T-cell (primary cell): ENCODE results near the gene ADGRG6. TPM values are rescaled to one million over a fixed set of nuclear protein-coding genes. Genes with fewer than 3 reads are reported as not detected.

Experiments
- ATAC-seq, 4 experiments: fragments of 200-7000 bp in 3 of 4; fragments of 150-1000 bp in 1 of 4; cut with Tn5 transposase; replicated peaks in 1 of 4; 1 replicate in 3 of 4; 2 replicates in 1 of 4; pipeline ENCODE4 v1.10.0; 2021; ENCODE audit warnings: moderate library complexity in 3 of 4, mild to moderate bottlenecking in 2 of 4, moderate number of reproducible peaks in 1 of 4
- CTCF ChIA-PET, 2 donors: fragments of 300-600 bp; sonication (Branson Sonifier 250); formaldehyde crosslinking; loops; one replicate each; lab custom pipeline; 2022; ENCODE audit warnings: antibody characterized with exemption in 2 of 2; lab: Charles Lee
- POLR2A ChIA-PET, 2 donors: fragments of 300-600 bp; sonication (Branson Sonifier 250); formaldehyde crosslinking; loops; one replicate each; lab custom pipeline; 2022; ENCODE audit warnings: antibody characterized with exemption in 2 of 2; lab: Charles Lee
- DNase-seq, 35 experiments: peaks; one replicate each; pipeline versions ENCODE4 v3.0.0 to v3.0.0-alpha.2; 2013 to 2023
- H3K27ac ChIP-seq: one replicate; pipeline ENCODE4 v1.5.1; 2013; ENCODE audit warnings: low read length
- H3K27me3 ChIP-seq, 2 experiments: replicated peaks in 1 of 2; 1 replicate in 1 of 2; 2 replicates in 1 of 2; pipeline versions ENCODE4 v1.6.1 to v1.7.0; 2013; ENCODE audit warnings: low read length in 1 of 2, mixed read lengths in 1 of 2; ENCODE audit not compliant: control insufficient read depth in 2 of 2, insufficient read depth in 2 of 2; ENCODE audit errors: extremely low read depth in 1 of 2
- H3K36me3 ChIP-seq, 2 donors: 1 replicate in 1 of 2; 2 replicates in 1 of 2; pipeline versions ENCODE4 v1.6.1 to v1.7.0; 2013; ENCODE audit warnings: low read length in 1 of 2; ENCODE audit not compliant: control insufficient read depth in 2 of 2, insufficient read depth in 1 of 2; ENCODE audit errors: extremely low read depth in 1 of 2
- H3K4me1 ChIP-seq, 2 experiments: 1 replicate in 1 of 2; 2 replicates in 1 of 2; pipeline versions ENCODE4 v1.6.1 to v1.7.0; 2013; ENCODE audit warnings: low read length in 2 of 2, mixed read lengths in 1 of 2; ENCODE audit not compliant: insufficient read depth in 2 of 2, control insufficient read depth in 1 of 2; ENCODE audit errors: extremely low read depth in 1 of 2
- H3K4me3 ChIP-seq, 2 donors: 1 replicate in 1 of 2; 2 replicates in 1 of 2; pipeline versions ENCODE4 v1.5.1 to v1.7.0; 2013; ENCODE audit warnings: mild to moderate bottlenecking in 2 of 2, low read length in 1 of 2, moderate library complexity in 1 of 2; ENCODE audit not compliant: control insufficient read depth in 1 of 2; ENCODE audit errors: extremely low read depth in 1 of 2
- H3K9me3 ChIP-seq: 2 replicates; pipeline ENCODE4 v1.7.0; 2013
- H3K27ac Mint-ChIP-seq, 2 donors: one replicate each; pipeline ENCODE4 v1.8.0; 2020 to 2021; ENCODE audit warnings: mild to moderate bottlenecking in 2 of 2, mixed read lengths in 2 of 2
- H3K27me3 Mint-ChIP-seq, 2 donors: one replicate each; pipeline ENCODE4 v1.8.0; 2021 to 2022; ENCODE audit warnings: mixed read lengths in 2 of 2
- H3K36me3 Mint-ChIP-seq: one replicate; pipeline ENCODE4 v1.8.0; 2021; ENCODE audit warnings: mixed read lengths
- H3K4me1 Mint-ChIP-seq, 3 donors: one replicate each; pipeline ENCODE4 v1.8.0; 2020 to 2022; ENCODE audit warnings: mixed read lengths in 3 of 3, mild to moderate bottlenecking in 1 of 3
- H3K4me3 Mint-ChIP-seq, 3 donors: one replicate each; pipeline ENCODE4 v1.8.0; 2020 to 2022; ENCODE audit warnings: mild to moderate bottlenecking in 3 of 3, mixed read lengths in 3 of 3, moderate library complexity in 3 of 3
- H3K9me3 Mint-ChIP-seq, 3 donors: one replicate each; pipeline ENCODE4 v1.8.0; 2020 to 2022; ENCODE audit warnings: mixed read lengths in 3 of 3
- WGBS: methylation state at CpG from one replicate; pipeline ENCODE4 v1.1.5; 2013; ENCODE audit warnings: missing lambda C conversion rate; ENCODE audit not compliant: insufficient coverage; 5-methylcytosine and 5-hydroxymethylcytosine counted together
- total RNA-seq, 35 experiments: library from RNA in 6 of 35; stranded (reverse) in 6 of 35; fragments of 120-200 nt in 1 of 35; gene quantifications; one replicate each; pipeline versions ENCODE4 v1.2.1 to v1.2.4 and lab custom pipeline; 2013 to 2026

ADGRG6 gene
- total RNA-seq, 5 donors from 2014 or later (not counting 1 experiment from before 2014, with no cell fraction given) = 0.51 to 0.89 (median 0.61) TPM

DNA sequence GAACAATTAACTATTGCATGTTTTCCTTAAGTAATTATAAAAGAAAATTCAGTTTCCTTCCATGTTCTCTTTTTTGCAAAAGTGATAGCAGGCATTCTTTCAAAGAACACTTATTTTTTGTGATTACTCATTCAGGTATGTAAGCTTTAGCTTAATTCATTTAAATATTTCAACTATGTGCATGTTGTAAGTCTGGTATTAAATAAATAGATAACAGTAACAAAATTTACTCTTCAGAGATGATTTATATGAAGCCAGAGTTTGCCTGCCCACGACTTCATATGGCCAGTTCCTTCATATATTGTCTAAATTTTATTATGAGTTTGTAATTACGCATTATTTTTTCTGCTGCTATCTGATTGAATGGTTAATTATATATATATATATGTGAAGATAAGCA, 110.9 kb downstream of the ADGRG6 start:
- no peak overlapping the region for H3K4me3 ChIP-seq
- ChIA-PET POLR2A (no interaction called here), CTCF (no interaction called here)
- H3K4me3 Mint-ChIP-seq = no peak overlapping the region
- no peaks in the 10 kb centered on the region for H3K27me3 ChIP-seq
- H3K4me1 Mint-ChIP-seq = peaks cover 18 to 22% (median 22%) of the 10 kb centered on the region in 3 donors
- H3K4me1 ChIP-seq = peaks cover 0 to 10% of the 10 kb centered on the region in 2 experiments
- H3K27ac ChIP-seq = no peak overlapping the region
- no peaks in the 10 kb centered on the region for H3K36me3 Mint-ChIP-seq
- H3K9me3 Mint-ChIP-seq = no peaks in the 10 kb centered on the region
- no peak for DNase-seq
- WGBS = no CpG with 5 or more reads among the region's 2 CpGs
- no peaks in the 10 kb centered on the region for H3K36me3 ChIP-seq
- peaks cover 0 to 7% of the 10 kb centered on the region in 2 donors for H3K27me3 Mint-ChIP-seq
- no peak overlapping the region for H3K27ac Mint-ChIP-seq
- no peak for ATAC-seq
- H3K9me3 ChIP-seq = no peaks in the 10 kb centered on the region

- ChIA-PET POLR2A (no interaction called here), CTCF (no interaction called here)
- Histone ChIP-seq H3K9me3 (no peaks in the 10 kb centered on the region), H3K4me3 (no peak overlapping the region), H3K27ac (no peak overlapping the region), H3K36me3 (no peaks in the 10 kb centered on the region), H3K27me3 (no peaks in the 10 kb centered on the region), H3K4me1 (peaks cover 0 to 7% of the 10 kb centered on the region in 2 experiments)
- DNase-seq (no peak), ATAC-seq (no peak)
- no peaks in the 10 kb centered on the region for H3K9me3 Mint-ChIP-seq
- H3K27ac Mint-ChIP-seq = no peak overlapping the region
- no peak overlapping the region for H3K4me3 Mint-ChIP-seq
- H3K4me1 Mint-ChIP-seq = peaks cover 13 to 18% (median 17%) of the 10 kb centered on the region in 3 donors
- H3K27me3 Mint-ChIP-seq = peaks cover 0 to 11% of the 10 kb centered on the region in 2 donors
- no peaks in the 10 kb centered on the region for H3K36me3 Mint-ChIP-seq
These were observed 111.3 kb downstream of the ADGRG6 start for GRCh38 chr6:142413111-142413510.

DNA sequence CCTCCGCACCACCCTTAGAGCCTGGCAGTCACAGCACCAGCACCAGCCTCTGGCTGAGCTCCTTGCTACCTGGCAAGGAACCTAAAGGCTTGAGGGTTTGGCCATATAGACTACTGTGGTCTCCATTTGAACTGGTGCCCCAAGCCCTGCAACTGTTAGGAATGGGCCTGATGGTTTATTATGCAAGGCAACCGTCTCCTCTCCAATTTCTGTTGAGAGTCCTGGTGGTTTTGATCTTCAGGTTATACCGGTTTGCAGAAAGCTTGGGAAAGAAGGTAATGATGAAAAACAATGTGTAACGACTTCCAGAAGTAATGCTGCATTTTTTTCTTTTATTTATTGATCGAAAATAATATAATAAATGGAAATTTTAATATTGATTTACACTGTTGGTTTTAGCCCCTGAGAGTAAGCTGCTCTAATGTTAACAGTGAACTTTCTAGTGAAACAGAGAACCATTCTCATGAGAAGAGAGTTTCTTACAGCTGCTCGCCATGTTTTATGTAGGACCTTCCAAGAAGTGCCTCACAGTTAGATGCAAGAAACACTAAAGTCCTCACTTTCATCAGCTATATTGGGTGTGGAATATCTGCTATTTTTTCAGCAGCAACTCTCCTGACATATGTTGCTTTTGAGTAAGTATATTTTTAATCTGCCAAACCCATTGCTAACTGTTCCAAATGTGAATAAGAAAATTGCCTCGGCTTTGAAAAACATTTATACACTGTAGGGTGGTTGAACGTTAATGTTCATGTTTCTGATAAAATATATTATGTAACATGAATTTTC, 112.8 kb downstream of the ADGRG6 start:
- Mint-ChIP-seq H3K4me3 (no peak overlapping the region), H3K4me1 (peaks cover 2 to 6% (median 5%) of the 10 kb centered on the region in 3 donors), H3K27ac (no peak overlapping the region), H3K9me3 (no peaks in the 10 kb centered on the region), H3K36me3 (no peaks in the 10 kb centered on the region), H3K27me3 (peaks cover 0 to 11% of the 10 kb centered on the region in 2 donors)
- ATAC-seq (no peak), DNase-seq (no peak)
- no peak overlapping the region for H3K4me3 ChIP-seq
- no peaks in the 10 kb centered on the region for H3K36me3 ChIP-seq
- 100% methylated on average over 2 of the region's 8 CpGs for WGBS
- H3K9me3 ChIP-seq = no peaks in the 10 kb centered on the region
- no peaks in the 10 kb centered on the region for H3K27me3 ChIP-seq
- ChIA-PET CTCF (interaction anchor here in 1 of 2 donors (0.8 kb wide), 1 partner anchor 1153 kb away, joined by 3 read pairs; no protein-coding TSS in a partner anchor), POLR2A (no interaction called here)
- H3K27ac ChIP-seq = no peak overlapping the region
- H3K4me1 ChIP-seq = no peaks in the 10 kb centered on the region

- Histone ChIP-seq H3K4me3 (no peak overlapping the region), H3K9me3 (no peaks in the 10 kb centered on the region), H3K4me1 (no peaks in the 10 kb centered on the region), H3K27me3 (no peaks in the 10 kb centered on the region), H3K36me3 (no peaks in the 10 kb centered on the region), H3K27ac (no peak overlapping the region)
- DNase-seq = no peak
- ChIA-PET POLR2A (no interaction called here), CTCF (no interaction called here)
- no peak for ATAC-seq
- no peaks in the 10 kb centered on the region for H3K9me3 Mint-ChIP-seq
- H3K4me1 Mint-ChIP-seq = peaks cover 0 to 5% (median 2%) of the 10 kb centered on the region in 3 donors
- H3K36me3 Mint-ChIP-seq = no peaks in the 10 kb centered on the region
- 0% methylated on average over 1 of the region's 3 CpGs for WGBS
- peaks cover 0 to 13% of the 10 kb centered on the region in 2 donors for H3K27me3 Mint-ChIP-seq
- H3K4me3 Mint-ChIP-seq = no peak overlapping the region
- no peak overlapping the region for H3K27ac Mint-ChIP-seq
These were observed 114.4 kb downstream of the ADGRG6 start for GRCh38 chr6:142416179-142416578.

DNA sequence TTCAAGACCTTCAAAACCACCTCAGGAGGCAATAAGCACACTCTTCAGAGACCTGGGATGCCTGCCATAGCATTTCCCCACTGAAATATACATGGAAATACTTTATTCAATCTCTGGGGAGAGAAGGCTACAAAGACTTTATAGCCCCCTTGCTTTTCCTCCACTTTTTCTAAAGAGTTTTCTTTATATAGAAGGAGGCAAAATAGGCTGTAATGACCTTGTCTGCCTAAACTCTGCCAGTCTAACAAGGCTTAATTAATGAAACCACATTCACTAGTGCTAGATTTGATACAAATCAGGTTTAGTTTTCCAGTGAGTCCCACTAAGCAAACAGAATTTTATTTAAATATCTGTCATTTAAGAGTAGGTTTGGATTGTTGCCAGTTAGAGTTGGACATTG, 114.9 kb downstream of the ADGRG6 start:
- POLR2A ChIA-PET = no interaction called here
- ATAC-seq = no peak
- CTCF ChIA-PET = no interaction called here

GRCh38 chr6:142417331-142417750, 115.5 kb downstream of the ADGRG6 start:
- Histone ChIP-seq H3K36me3 (no peaks in the 10 kb centered on the region), H3K27ac (no peak overlapping the region), H3K4me1 (no peaks in the 10 kb centered on the region), H3K4me3 (no peak overlapping the region), H3K27me3 (no peaks in the 10 kb centered on the region), H3K9me3 (no peaks in the 10 kb centered on the region)
- Mint-ChIP-seq H3K4me1 (peaks cover 0 to 5% (median 2%) of the 10 kb centered on the region in 3 donors), H3K27me3 (peaks cover 0 to 13% of the 10 kb centered on the region in 2 donors), H3K4me3 (no peak overlapping the region), H3K27ac (no peak overlapping the region), H3K36me3 (no peaks in the 10 kb centered on the region), H3K9me3 (no peaks in the 10 kb centered on the region)
- DNase-seq (no peak), ATAC-seq (no peak)
- POLR2A ChIA-PET = no interaction called here
- CTCF ChIA-PET = no interaction called here
- no CpG with 5 or more reads among the region's 1 CpG for WGBS

More for the DNA sequence above, 114.9 kb downstream of the ADGRG6 start:
- no peak overlapping the region for H3K4me3 Mint-ChIP-seq
- Histone ChIP-seq H3K4me3 (no peak overlapping the region), H3K36me3 (no peaks in the 10 kb centered on the region), H3K27ac (no peak overlapping the region), H3K9me3 (no peaks in the 10 kb centered on the region), H3K27me3 (no peaks in the 10 kb centered on the region), H3K4me1 (no peaks in the 10 kb centered on the region)
- H3K4me1 Mint-ChIP-seq = peaks cover 0 to 5% (median 2%) of the 10 kb centered on the region in 3 donors
- no peaks in the 10 kb centered on the region for H3K9me3 Mint-ChIP-seq
- no peak overlapping the region for H3K27ac Mint-ChIP-seq
- no peak for DNase-seq
- H3K27me3 Mint-ChIP-seq = peaks cover 0 to 13% of the 10 kb centered on the region in 2 donors
- H3K36me3 Mint-ChIP-seq = no peaks in the 10 kb centered on the region
